Stimulated activated CD4-positive, alpha-beta T cell treated with anti-CD3 and anti-CD28 coated beads, Interleukin-2, amount 100 ng/mL, for 48 hours (primary cell): ENCODE data around the gene NPW.
A peak's percentile ranks its signal among the peaks of the same experiment; 100 is the strongest.
"Not testable (repeated sequence)": the region's sequence is repeated elsewhere in the genome, so short reads cannot be mapped to it uniquely, and the experiment has no call there.

Experiments used
- DNase-seq, 2 donors: peaks; one replicate each; pipeline ENCODE4 v3.0.0-alpha.2; 2020

Gene NPW

GRCh38 chr16:2023092-2024031, 3.8 kb downstream of the NPW start:
- DNase-seq, result peak; percentile 99 to 100

GRCh38 chr16:2024032-2024420, 4.4 kb downstream of the NPW start:
- DNase-seq, result no peak

DNA sequence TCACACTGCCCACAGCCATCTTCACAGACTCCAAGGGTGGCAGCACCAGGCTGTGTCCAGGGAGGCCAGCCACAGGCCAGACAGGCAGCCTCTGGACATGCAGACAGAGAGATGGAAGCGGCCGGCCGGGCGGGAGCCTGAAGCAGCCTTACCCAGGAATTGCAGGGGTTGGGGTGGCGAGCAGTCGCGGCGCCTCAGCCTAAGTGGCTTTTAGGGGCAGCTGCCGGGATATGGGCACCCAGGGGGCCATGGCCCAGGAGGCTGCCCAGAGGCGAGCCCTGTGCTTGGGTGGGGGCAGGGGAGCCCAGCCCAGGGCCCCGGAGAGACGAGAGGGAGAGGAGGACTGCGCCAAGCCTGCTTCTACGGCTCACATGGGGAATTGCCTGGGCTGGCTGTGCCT, 5.7 kb downstream of the NPW start:
- no peak for DNase-seq

DNA sequence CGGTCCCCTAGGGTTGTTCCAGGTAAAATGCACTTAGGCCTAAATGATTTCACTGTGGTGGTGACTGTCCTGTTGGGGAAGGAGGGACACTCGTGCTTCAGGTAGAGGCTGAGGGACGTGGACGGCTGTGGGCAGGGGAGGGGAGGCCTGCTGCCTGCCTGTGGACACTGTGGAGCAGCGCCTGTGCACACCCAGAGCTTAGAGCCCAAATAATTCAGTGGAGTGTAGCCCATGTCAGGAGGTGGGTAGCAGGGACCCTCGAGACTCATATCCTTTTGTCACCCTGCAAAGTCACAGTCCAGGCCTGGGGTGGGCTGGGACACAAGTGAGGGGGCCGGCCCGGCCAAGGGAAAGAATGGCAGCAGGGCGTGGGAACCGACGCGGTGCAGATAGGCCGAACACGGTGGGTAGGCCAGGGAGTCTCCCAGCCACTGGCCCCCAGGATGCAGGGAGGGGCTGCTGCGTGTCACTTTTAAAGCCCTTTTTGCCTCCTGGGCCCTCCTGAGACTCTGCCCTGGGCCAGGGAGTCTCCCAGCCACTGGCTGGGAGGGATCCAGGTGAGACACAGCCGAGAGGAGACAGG, 6.4 kb downstream of the NPW start:
- DNase-seq, result no peak

- DNase-seq, result no peak
Observed at GRCh38 chr16:2026461-2027023, 7.0 kb downstream of the NPW start, which contains the start of gene NHERF2. Gene NHERF2, plus strand, starts transcription at chr16:2026902. Its CDS starts 104 bp downstream, at chr16:2027006.

DNA sequence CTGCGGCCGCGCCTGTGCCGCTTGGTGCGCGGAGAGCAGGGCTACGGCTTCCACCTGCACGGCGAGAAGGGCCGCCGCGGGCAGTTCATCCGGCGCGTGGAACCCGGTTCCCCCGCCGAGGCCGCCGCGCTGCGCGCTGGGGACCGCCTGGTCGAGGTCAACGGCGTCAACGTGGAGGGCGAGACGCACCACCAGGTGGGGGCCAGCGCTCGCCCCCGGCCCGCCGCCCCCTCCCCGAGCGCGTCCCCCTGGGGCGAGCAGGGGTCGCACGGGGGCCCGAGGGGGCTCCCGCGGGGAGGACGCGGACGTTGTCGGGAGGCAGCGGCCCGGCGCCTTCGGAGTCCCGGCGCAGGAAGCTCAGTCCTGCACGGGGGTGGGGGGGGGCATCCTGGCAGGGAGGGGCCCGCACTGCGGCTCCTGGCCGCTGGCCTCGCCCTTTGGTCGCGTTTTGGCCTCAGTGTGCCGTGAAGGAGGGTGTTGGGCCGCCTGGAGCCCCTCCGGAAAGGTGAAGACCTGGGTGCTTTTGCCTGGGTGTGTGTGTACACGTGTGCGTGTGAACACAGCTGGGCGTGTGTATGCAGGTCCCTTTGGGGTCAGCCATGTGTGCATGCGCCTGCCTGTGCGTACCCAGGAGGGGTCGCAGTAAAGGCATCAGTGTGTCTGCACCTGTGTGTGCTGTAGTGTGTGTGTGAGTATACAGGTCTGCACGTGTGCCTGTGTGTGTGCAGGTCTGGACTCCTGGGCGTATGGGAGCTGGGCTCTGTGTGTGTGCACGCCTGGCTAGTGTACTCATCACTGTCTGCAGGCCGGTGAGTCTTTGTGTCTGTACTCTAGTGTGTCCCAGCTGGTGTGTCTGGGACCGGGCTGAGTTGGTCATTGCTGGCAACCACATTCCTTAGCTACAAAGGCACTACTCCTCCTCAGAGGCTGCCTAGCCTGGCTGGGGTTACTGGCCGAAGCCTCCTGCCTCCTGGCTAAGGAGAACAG, 7.7 kb downstream of the NPW start:
- no peak for DNase-seq

- DNase-seq, result no peak
Observed at GRCh38 chr16:2028146-2028545, 8.6 kb downstream of the NPW start.

DNA sequence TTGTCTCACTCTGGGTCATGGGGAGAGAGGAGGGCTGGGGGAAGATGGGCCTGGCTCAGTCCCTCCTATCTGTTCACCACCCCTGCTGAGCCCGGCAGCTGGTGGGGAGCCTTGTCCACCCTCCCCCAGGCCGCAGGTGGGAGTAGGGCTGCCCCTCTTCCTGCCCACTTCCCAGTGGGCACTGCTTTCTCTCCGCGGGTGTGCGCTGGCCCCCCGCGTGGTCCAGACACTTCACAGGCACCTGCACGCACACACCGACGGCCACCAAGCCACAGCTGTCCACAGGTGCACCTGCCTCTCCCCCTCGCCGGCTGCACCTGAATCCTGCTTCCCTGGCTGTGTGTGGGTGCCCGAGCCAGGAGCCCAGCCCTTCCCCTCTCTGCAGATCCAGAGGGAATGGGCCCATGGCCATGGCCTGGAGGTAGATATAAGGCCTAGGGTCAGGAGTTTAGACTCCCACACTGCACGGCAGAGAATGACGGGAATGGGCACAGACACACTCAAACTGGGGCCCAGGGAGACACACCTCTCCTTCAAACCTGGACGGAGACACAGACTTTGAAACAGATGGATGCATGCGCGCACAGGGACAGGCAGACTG, 9.1 kb downstream of the NPW start:
- DNase-seq, result no peak

DNA sequence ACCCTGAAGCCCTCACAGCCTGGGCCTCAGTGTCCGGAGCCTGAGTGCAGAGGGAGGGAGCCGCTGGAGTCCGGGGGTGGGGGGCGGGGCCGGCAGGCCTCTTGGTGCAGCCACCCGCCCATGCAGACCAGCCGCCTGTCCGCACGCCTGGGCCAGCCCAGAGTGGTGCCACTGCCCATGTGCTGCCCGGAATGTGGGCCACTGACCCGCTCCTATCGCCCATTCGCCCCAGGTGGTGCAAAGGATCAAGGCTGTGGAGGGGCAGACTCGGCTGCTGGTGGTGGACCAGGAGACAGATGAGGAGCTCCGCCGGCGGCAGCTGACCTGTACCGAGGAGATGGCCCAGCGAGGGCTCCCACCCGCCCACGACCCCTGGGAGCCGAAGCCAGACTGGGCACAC, 9.8 kb downstream of the NPW start:
- DNase-seq, result no peak

DNA sequence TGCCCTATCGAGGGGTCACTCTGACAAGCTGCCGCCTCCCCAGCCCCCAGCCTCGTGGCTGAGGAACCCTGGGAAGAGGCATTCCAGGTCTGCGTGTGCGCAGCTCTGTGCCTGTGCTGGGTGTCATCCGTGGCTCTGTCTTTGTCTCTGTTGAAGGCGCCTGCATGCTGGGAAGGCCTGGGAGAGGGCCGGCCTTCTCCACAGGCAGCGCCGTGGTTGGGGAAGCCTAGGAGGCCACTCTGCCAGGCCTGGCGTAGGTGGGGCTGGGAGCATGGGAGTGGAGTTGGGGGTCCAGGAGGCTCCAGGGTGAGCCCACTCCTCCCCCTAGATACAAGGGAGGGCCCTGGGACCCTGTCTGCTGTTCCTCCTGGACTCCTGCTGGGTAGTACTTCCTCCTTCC, 10.5 kb downstream of the NPW start:
- no peak for DNase-seq

DNA sequence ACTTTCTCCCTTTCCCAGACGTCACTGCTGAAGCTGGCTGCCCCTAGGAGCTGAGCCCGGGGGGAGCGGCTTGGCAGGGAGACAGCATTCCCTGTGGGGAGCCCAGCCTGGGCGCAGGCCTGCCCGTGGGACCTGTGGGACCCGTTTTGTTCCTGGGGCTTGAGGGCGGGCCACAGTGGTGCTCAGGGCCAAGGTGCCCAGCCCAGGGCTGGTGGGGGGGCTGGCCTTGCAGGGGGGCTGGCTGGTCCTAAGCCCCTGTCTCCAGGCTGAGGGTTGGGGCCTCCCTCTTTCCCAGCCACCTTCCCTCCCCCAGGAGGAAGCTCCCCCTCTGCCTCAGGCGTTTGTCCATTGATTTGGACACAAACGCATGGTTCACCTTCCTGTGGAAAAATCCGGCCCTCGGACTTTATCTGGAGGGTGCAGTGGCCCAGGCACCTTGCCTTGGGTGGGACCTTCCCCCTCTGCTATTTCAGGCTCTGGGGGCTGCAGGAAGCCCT, 11.5 kb downstream of the NPW start:
- DNase-seq, result no peak

- no peak for DNase-seq
Observed at GRCh38 chr16:2032285-2033056, 12.9 kb downstream of the NPW start.

DNA sequence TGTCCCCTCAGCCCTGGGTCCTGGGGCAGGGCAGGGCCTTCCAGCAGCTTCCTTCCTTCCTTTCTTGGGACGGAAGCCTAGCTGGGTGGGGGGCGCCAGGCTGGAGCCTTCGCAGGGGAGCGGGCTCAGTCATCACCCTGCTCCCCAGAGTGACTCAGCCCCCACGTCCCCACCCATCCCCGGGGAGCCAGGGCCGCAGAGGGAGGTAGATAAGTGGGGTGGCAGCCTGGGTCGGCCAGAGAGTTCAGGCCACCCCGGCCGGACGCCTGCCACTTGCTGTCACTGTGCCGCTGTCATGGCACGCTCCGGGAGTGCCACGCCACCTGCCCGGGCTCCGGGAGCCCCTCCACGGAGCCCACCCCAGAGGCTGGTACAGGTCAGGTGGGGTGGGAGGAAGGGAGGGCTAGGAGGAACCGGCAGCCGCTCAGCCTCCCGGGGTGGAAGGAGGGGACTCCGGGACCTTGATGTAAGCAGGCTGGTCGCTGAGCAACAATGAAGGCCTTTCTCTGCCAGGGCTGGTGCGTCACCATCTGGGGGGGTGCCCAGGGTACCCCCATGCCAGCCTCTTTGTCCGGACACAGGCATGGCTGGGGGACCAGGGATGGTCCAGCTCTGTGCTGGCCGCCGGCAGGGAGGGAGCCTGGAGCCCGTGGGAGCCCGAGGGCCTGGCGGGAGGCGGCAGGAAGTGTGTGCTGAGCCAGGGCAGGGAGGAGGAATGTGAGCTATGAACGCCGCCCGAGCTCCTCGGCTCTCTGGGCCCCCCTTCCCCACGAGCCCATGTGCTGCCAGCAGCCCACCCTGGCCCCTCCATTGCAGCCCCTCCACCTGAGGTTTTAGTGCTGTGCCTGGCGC, 13.7 kb downstream of the NPW start:
- no peak for DNase-seq

- not testable (repeated sequence) for DNase-seq
Observed at GRCh38 chr16:2033909-2034695, 14.5 kb downstream of the NPW start.

DNA sequence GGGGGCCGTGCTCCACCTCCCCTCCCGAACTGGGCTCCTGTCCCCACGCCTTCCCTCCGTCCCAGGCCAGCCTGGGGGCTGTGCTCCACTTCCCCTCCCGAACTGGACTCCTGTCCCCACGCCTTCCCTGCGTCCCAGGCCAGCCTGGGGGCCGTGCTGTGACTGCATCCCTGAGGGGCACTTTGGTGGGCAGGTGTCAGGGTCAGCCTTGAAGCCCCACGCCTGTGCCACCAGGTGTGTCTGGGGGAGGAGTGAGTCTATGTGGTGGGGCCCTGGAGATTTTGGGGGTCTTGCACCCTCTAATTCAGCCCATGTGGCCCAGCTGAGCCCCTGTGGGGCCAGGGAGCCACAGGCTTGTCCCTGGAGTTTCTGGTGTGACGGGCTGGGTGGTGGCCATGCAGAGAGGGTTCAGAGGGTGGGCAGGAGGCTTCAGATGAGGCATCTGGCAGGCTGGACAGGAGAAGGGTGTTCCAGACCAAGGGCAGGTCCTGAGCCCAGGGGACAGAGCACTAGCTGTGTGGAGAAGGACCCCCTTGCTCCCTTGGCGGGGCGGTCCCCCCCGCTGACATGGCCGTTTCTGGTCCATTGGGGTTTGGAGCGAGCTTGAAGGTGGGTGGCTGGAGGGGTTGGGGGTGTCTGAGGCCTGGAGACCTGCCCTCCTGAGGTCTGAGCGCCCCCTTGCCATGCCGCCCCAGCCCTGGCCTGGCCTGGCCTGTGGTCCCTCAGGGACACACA, 15.3 kb downstream of the NPW start:
- no peak for DNase-seq

- DNase-seq, result no peak
Observed at GRCh38 chr16:2035431-2036199, 16.0 kb downstream of the NPW start.

DNA sequence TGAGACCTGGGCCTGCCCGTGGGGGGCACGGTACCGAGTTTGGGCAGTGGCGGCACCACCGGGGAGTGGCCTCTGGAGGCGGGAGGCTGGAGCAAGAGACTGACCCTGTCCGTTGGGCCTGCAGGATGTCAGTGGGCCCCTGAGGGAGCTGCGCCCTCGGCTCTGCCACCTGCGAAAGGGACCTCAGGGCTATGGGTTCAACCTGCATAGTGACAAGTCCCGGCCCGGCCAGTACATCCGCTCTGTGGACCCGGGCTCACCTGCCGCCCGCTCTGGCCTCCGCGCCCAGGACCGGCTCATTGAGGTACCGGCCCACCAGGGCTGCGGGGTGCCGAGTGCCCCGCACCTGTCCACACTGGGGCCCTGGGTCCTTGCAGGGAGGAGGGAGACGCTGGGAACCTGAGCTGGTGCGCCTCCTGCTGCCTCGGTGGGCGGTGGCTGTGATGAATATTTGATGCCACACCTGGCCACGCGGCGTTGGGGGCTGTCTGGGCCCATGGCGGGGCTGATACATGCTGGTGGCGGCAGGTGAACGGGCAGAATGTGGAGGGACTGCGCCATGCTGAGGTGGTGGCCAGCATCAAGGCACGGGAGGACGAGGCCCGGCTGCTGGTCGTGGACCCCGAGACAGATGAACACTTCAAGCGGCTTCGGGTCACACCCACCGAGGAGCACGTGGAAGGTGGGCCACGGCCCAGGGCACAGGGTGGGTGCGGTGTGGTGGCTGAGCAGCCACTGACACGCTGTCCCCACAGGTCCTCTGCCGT, 16.8 kb downstream of the NPW start:
- DNase-seq, result no peak
